ENCODE measurements around the gene TUB.

Gene TUB

DNA sequence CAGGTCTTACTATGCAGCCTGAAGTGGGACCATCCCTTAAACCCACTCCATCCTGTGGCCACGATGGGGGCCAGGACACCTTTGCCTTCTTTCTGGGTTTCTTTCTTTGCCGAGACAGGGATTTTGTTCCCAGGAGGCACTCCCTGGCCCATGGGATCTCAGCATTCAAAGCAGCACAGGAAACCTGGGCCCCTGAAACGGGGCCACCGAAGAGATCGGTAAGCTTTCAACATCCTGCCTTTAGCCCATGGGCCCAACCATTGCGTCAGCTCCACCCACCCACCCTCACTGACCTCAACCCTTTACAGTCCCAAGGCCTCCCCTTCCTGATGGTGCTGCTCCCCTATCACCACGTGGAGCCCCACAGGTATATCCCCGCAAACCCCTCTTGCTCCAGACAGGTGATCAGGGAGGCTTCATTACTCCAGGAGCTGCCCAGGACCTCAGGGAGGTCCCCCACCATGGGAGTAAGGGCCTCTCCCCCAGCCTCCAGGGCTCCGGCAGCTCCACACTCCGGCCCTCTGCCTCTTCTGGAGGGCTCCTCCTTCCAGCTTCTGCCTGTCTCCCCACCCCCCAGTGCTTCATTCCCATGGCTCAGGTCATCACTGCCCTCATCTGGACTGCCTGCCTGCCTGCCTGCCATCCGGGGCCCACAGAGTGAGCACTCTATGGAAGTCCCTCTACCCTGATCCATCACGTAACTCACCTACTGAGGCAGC, 42.0 kb upstream of the TUB start:
- TF ChIP-seq POLR2A (IDR thresholded peaks at IDR 0.05; ENCODE audit: extremely low read depth, insufficient read length) (no peak), MYC (IDR thresholded peaks at IDR 0.05; ENCODE audit: low read depth, low read length) (no peak)
- H3K4me3 ChIP-seq (ENCODE audit: low read depth, low read length): no peak overlapping the region
- DNase-seq (ENCODE audit: low read depth): no peak

DNA sequence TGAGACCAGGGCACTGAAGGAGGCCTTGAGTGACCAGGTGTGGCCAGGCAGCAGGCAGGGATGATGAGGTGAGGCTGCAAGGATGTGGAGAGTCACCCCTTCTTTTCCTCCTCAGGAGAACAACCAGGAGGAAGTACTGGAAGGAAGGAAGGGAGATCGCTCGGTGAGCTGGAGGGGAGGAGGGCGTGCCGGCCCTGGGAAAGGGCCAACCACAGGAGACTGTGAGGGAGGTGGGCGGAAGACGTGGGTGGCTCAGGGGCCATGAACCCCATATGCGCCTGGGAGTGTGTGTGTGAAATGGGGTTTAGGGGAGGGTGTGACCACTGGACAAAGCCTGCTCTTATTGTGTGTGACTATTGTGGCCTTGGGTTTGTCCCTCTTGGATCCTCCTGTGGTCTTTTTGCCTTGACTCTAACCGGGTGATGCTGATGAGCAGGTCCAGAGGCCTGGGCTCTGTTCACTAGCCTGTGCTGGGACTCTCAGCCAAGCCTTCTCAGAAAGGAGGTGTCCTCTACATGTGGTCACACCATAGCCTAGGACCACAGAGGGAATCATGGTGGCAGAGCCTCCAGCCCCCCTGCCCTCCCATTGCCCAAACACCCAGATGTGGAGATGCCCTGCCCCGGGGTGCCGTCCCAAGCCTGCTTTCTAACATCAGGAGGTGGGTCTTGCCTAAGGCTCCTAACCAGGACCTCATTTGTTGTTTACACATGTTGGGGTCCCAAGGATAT, 41.3 kb upstream of the TUB start:
- no peak overlapping the region for H3K4me3 ChIP-seq (ENCODE audit: low read depth, low read length)
- TF ChIP-seq, protein P1, sequence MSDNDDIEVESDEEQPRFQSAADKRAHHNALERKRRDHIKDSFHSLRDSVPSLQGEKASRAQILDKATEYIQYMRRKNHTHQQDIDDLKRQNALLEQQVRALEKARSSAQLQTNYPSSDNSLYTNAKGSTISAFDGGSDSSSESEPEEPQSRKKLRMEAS (IDR thresholded peaks at IDR 0.05; ENCODE audit: low read depth, low read length): no peak
- TF ChIP-seq MYC (IDR thresholded peaks at IDR 0.05; ENCODE audit: low read depth, low read length): no peak
- TF ChIP-seq, protein P2, sequence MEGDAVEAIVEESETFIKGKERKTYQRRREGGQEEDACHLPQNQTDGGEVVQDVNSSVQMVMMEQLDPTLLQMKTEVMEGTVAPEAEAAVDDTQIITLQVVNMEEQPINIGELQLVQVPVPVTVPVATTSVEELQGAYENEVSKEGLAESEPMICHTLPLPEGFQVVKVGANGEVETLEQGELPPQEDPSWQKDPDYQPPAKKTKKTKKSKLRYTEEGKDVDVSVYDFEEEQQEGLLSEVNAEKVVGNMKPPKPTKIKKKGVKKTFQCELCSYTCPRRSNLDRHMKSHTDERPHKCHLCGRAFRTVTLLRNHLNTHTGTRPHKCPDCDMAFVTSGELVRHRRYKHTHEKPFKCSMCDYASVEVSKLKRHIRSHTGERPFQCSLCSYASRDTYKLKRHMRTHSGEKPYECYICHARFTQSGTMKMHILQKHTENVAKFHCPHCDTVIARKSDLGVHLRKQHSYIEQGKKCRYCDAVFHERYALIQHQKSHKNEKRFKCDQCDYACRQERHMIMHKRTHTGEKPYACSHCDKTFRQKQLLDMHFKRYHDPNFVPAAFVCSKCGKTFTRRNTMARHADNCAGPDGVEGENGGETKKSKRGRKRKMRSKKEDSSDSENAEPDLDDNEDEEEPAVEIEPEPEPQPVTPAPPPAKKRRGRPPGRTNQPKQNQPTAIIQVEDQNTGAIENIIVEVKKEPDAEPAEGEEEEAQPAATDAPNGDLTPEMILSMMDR (IDR thresholded peaks at IDR 0.05; ENCODE audit: low read depth, low read length): no peak
- no peak for TF ChIP-seq POLR2A (IDR thresholded peaks at IDR 0.05; ENCODE audit: extremely low read depth, insufficient read length)
- DNase-seq (ENCODE audit: low read depth): no peak

DNA sequence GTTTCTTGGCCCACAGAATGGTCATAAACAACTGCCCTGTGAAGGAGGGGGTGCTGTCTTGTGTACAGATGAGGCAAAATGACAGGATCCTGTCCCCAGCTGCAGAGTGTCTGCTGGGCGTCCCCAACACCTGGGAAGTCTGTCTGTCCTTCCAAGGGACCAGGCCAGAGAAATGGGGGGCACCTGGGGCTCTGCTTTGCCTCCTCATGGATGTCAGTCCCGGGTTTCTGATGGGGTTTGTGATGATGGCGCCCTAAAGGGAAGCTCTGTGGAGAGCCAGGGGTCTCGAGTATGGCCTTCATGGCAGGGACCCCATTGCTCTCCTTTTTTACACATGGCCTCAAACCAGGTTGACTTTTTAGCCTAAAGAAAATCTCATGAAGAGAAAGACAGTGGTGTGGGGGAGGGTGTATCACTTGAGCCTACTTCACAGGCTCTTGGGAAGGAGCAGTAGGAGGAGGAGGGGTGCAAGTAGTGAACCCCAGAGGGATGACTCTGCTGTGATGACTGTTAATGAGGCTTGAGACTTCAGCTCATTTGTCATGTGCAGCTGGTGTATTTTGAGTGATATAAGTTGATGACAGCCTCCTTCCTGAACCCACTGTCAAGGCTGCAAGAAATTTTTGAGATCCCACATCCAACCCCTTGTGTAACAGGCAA, 40.6 kb upstream of the TUB start:
- TF ChIP-seq MYC (IDR thresholded peaks at IDR 0.05; ENCODE audit: low read depth, low read length) (no peak), POLR2A (IDR thresholded peaks at IDR 0.05; ENCODE audit: extremely low read depth, insufficient read length) (no peak)
- TF ChIP-seq, protein P2 (IDR thresholded peaks at IDR 0.05; ENCODE audit: low read depth, low read length): no peak
- TF ChIP-seq, protein P1 (IDR thresholded peaks at IDR 0.05; ENCODE audit: low read depth, low read length): no peak
- DNase-seq (ENCODE audit: low read depth): no peak
- no peak overlapping the region for H3K4me3 ChIP-seq (ENCODE audit: low read depth, low read length)

DNA sequence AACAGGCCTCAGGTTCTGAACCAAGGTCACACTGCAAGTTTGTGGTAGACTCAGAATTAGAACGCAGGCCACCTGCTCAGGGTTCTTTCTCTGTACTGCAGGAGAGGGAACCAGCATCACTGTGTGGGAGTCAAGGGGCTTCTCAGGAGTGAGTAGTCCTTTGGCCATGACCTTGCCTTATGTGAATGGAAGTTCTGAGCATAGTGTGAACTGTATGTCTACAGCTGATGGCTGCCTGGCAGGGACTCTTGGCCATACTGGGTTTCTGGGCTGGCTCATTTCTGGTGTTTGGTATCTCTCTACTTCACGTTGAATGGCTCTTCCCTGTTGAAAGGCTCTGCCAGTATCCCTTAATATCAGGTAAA, 40.1 kb upstream of the TUB start:
- H3K4me3 ChIP-seq (ENCODE audit: low read depth, low read length): no peak overlapping the region
- no peak for DNase-seq (ENCODE audit: low read depth)
- TF ChIP-seq, protein P2 (IDR thresholded peaks at IDR 0.05; ENCODE audit: low read depth, low read length): no peak
- TF ChIP-seq POLR2A (IDR thresholded peaks at IDR 0.05; ENCODE audit: extremely low read depth, insufficient read length): no peak
- TF ChIP-seq MYC (IDR thresholded peaks at IDR 0.05; ENCODE audit: low read depth, low read length): no peak
- TF ChIP-seq, protein P1 (IDR thresholded peaks at IDR 0.05; ENCODE audit: low read depth, low read length): no peak

DNA sequence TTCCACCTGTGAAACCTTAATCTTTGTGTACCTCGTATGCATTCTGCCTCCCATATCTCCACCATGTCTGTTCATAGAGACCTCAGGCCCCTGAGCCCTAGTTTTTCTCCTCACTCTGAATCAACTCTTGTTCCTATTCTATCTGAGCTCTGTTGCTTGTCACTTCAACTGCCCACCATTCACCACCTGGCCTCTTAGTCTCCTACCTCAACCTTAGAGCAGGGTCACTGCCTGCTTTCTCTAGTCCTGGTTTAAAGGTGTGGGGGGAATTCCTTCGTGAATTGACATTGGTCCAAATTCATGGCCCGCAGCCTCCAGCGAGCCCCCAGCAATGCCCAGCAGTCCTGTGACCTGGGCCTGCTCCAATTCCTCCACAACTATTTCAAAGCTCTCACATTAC, 39.4 kb upstream of the TUB start:
- no peak overlapping the region for H3K4me3 ChIP-seq (ENCODE audit: low read depth, low read length)
- no peak for DNase-seq (ENCODE audit: low read depth)
- TF ChIP-seq POLR2A (IDR thresholded peaks at IDR 0.05; ENCODE audit: extremely low read depth, insufficient read length) (no peak), MYC (IDR thresholded peaks at IDR 0.05; ENCODE audit: low read depth, low read length) (no peak)
- TF ChIP-seq, protein P2 (IDR thresholded peaks at IDR 0.05; ENCODE audit: low read depth, low read length): no peak
- TF ChIP-seq, protein P1 (IDR thresholded peaks at IDR 0.05; ENCODE audit: low read depth, low read length): no peak

DNA sequence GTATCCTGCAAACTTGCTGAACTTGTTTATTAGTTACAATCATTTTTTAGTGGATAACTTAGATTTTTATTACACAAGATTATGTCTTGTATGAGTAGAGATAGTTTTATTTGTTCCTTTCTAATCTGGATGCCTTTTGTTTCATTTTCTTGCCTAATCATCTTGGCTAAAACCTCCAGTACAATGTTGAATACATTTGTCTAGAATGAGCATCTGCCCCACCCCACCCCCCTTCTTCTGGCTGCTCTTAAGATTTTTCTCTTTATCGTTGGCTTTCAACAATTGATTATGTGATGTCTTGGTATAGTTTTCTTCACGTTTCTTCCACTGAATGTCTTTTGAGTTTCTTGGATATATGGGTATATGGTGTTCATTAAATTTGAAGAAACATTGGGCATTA, 37.3 kb upstream of the TUB start:
- TF ChIP-seq MYC (IDR thresholded peaks at IDR 0.05; ENCODE audit: low read depth, low read length) (no peak), POLR2A (IDR thresholded peaks at IDR 0.05; ENCODE audit: extremely low read depth, insufficient read length) (no peak)
- TF ChIP-seq, protein P2 (IDR thresholded peaks at IDR 0.05; ENCODE audit: low read depth, low read length): no peak
- TF ChIP-seq, protein P1 (IDR thresholded peaks at IDR 0.05; ENCODE audit: low read depth, low read length): no peak
- no peak overlapping the region for H3K4me3 ChIP-seq (ENCODE audit: low read depth, low read length)
- DNase-seq (ENCODE audit: low read depth): no peak
